Measurements from ENCODE around the gene PTOV1.

PTOV1 gene

DNA sequence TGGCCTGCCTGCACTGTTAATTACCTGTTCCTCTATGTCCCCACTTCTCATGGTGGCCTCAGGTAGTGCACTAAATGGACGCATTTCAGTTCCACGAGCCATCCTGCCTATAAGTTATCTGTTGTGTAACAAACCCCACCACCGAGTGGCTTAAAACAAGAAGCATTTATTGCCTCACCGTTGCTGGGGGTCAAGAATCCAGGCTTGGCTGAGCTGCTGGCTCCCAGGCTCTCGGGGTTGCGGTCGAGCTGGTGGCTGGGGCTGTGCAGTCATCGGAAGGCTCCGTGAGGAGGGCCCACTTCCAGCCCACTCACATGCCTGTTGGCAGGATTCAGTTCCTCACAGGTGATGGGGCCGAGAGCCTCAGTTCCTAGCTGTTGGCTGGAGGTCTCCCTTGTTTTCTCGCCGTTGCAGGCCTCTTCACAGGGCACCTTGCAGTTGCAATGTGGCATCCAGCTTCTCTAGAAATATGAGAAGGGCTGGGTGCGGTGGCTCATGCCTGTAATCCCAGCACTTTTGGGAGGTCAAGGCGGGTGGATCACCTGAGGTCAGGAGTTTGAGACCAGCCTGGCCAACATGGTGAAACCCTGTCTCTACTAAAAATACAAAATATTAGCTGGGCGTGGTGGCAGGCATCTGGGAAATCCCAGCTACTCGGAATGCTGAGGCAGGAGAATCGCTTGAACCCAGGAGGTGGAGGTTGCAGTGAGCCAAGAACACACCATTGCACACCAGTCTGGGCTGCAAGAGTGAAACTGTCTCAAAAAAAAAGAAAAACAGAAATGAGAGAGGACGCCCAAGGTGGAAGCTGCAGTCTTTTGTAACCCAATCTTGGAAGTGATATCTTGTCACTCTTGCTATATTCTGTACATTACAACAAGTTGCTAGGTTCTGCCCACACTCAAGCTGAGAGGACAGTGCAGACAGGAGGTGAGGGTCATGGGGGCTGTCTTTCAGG lies 6.5 kb upstream of the PTOV1 start:
- DNase-seq (ENCODE audit: low read depth): no peak

DNA sequence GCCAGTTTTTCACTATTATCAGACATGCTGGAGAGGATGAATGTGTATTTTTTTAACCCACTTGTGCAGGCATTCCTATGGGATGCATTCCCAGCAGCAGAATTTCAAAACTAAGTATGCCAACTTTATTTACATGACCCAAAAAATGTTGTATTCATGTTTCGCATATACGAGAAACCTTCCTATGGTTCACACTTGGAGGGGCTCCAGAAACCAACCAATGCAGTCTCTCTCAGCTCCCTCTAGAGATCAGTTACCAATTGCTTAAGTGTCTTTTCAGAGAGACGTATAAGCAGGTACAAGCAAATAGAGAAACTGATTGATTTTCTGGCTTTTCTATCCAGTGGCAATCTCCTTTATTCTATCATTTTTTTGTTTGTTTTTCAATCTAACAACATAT lies 5.5 kb upstream of the PTOV1 start:
- no peak for DNase-seq (ENCODE audit: low read depth)

DNA sequence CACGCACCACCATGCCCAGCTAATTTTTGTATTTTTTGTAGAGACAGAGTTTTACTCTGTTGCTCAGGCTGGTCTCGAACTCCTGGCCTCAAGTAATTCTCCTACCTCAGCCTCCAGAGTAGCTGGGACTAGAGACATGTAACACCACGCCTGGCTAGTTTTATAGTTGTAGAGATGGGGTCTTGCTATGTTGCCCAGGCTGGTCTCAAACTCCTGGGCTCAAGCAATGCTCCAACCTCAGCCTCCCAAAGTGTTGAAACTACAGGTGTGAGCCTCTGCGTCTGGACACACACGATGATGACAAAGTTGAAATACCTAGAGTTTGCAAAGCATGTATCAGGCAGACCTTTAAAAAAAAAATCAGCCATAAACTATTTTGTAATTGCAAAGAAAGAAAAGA lies 4.6 kb upstream of the PTOV1 start:
- DNase-seq (ENCODE audit: low read depth): no peak

DNA sequence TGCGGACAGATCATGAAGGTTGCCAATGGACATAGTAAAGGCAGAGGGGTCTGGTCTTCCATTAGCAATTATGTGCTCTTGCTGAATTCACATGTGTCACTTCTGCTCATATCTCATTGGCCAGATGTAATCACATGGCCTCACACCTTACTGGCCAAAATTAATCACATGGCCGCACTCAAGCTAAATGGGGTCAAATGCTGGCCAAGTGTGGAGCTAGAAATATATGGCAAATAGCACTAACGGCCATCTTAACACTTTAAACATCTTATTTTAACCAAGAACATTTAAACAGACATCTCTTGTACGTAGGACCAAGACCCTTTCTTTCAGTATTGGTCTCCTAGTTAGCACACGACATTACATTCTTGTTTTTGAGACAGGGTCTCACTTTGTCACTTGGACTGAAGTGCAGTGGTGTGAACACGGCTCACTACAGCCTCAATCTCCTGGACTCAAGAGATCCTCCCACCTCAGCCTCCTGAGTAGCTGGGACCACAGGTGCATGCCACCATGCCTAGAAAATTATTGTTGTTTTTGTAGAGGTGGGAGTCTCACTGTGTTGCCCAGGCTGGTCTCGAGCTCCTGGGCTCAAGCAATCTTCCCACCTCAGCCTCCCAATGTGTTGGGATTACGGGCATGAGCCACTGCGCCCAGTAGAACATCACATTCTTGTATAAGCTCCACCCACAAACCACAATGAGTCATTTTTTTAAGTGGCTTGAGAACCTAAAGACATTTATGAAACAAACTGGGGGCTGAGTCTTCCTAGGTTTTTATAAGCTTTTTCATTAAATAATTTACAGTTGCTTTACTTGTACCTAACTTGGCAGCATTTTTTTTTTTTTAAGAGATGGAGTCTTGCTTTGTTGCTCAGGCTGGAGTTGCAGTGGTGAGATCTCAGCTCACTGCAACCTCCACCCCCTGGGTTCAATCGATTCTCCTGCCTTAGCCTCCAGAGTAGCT lies 2.9 kb upstream of the PTOV1 start:
- DNase-seq (ENCODE audit: low read depth): peak; percentile 61

DNA sequence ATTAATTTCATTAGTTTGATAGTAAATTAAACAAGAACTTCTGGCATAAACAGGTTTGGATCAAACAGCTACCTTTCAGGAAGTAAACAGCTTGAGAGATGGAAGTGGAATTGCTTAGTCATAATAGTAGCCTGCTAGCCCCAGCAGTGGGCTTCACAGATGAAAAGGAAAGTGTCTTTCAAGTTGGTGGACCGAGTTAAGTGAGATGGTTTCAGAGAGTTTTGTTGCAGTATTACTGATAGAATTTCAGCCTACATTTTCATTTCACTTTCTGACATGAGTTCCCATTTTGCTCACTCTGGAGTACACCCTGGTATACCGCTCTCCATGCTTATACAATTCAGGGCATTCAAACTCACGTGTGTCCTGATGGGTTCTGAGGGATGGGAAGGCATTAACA lies 2.0 kb upstream of the PTOV1 start:
- DNase-seq (ENCODE audit: low read depth): no peak

DNA sequence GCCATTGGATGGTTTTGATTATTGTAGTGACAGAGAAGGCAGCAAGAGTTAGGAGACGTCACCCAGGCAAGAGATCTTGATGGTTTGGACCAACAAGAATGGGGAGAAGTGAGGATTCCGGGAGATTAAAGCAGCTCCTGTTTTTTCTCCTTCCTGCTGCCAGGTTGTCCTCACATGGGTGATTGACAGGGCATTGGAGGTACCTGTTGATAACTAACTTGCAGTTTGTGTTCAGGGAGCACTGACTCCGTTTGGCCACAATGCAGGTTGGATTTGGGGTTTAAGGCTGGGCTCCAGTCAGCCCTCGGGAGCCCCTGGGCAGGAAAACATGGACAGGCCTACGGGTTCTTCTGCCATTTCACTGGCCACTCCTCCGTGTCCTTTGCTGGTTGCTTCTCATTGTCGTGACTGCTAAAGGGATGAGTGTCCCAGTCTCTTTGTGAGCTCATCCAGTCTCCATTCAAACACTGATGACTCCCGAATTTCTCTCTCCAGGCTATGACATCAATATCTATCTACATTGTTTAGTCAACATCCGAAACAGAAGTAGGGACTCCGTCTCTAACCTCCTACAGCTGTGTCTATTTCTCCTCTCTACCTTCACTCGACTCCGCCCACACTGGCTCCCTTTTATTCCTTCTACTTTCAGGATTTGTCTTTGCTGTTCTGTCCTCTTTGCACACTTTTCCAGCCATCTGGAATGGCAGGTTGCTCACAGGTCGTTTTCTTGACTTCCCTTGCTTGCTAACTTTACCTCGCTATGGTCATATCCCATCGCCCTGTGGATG lies 1.3 kb upstream of the PTOV1 start:
- no peak for DNase-seq (ENCODE audit: low read depth)

DNA sequence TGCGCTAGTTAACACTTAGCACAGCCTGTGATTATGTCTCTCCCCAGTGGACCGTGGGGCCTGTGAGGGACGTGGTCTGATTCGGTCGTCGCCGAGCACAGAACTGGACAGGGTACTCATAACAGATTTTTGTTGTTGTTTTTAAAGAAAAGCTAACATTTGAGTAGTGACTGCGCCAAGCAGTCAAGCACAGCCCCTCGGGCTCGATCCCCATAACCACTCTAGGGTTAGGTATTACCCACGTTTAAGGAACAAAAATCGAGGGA lies 805 bp upstream of the PTOV1 start:
- no peak for DNase-seq (ENCODE audit: low read depth)

DNA sequence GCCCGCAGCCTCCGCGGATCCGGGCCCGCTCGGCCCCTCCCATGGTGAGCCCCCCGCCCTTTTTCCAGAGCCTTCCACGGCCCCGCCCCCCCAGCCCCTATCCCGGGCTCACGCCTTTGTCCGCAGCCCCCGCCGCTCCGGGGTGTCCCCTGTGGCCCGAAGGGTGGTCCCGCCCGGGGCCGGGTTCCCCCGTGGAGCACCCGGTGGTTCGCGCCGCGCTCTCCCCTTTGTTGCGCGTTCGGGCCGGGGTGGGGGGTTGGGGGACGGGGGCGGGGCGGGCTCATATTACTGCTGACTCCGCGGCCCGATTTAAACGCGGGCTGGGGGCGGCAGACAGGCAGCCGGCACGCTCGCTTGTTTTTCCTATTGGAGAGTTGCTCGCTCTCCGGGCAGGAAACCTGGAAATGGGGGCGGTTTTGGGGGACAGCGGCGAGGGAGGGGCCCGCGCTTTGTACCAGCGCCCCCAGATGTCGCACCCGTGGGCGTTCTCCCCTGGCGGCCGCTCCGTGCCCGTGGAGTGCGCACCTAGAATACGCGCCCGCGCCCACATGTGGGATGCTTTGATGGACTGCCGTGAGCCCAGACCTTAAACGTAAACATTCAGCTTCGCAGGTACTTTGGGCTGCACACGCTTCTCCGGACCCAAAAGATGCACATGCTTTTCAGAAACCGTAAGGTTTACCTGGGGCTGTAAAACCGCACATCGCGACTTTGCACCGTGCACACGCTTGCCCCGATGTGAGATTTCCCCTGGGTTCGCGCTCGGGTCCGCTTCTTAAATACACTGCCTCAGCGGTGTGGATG lies 699 bp downstream of the PTOV1 start:
- DNase-seq (ENCODE audit: low read depth): no peak

DNA sequence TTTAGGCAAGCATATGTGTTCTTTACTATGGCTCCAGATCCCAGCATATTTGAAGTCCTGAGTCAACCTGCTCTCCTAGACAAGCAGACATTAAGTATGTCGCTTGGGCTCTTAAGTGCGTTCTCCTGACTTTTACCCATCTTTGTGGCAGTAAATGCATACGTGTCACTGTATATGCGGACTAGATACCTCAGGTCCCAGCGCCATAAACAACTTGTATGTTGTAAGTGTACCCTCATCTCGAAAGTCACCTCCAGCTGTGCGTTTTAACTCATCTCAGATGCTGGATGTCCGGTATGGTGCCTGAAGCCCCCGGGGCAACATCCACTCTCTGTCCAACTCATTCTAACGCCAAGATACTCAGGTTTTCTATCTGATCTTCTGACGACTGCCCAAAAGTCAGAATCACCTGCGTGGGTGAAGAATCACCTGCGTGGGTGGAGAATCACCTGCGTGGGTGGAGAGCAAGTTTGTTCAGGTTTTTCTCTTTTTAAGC lies 1.7 kb downstream of the PTOV1 start:
- no peak for DNase-seq (ENCODE audit: low read depth)

DNA sequence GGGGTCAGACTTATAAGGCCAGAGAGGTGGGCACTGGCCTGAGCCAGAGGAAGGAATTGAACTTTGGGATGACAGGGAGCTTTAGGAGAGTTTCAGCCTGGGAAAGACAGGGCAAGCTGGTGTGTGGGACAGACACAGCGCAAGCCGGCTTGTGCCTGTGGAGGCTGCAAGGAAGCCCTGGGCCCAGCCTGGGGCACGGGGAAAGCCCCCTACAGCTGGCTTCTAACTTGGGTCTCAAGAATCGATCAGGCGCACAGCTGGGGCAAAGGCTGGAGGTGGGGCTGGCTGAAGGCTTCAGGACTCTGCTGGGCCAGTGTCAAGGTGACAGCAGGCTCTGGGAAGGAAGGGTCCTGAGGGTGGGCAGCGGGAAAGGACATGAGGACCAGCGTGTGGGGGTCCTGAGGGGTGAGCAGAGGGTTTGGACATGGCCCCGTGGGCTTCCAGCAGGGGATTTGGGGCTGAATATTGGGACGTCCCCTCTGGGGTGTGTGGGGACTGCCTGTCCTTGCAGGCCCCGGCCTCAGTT lies 3.0 kb downstream of the PTOV1 start:
- no peak for DNase-seq (ENCODE audit: low read depth)

DNA sequence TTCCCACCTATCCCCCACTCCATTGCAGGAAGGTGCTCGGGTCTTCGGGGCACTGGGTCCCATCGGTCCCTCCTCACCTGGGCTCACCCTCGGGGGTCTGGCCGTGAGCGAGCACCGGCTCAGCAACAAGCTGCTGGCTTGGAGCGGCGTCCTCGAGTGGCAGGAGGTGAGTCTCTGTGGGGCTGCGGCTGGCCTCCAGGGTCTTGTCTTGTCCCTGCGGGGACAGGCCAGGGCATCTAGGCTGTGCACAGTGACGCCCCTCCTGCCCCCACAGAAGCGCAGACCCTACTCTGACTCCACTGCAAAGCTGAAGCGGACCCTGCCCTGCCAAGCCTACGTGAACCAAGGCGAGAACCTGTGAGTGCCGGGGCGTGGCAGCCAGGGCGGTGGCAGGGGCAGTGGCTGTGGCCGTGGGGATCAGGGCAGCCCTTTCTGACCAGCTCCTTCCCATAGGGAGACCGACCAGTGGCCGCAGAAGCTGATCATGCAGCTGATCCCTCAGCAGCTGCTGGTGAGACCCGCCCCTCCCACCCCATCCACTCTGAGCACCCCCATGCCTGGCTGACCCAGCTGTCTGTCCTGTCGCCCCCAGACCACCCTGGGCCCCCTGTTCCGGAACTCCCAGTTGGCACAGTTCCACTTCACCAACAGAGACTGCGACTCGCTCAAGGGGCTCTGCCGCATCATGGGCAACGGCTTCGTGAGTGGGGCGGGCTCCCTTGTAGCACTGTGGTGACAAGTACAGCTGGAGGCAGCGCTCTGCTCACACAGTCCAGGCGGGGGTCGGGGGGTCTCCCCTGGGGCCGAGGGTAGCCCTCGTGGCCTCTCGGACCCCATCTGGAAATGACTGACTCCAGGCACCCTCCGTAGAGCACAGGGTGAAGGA lies 3.7 kb downstream of the PTOV1 start:
- DNase-seq (ENCODE audit: low read depth): no peak

DNA sequence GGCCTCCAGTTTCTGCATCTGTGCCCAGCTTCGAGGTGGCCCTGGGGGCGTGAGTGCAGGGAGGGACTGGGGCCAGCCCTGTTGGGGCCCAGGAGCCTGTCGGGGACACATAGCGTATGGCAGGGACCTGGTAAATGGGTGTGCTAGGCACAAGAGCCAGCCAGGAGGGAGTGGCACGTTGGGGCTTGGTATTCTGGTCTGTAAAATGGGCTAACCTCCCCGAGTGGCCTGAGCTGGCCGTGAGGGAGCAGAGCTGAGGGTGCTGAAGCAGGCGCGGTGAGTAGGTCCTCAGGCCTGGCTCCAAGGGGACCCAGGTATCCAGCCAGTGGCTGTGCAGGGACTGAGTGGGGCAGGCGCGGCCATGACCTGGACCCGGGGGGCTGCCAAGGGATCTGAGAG lies 4.3 kb downstream of the PTOV1 start:
- no peak for DNase-seq (ENCODE audit: low read depth)

DNA sequence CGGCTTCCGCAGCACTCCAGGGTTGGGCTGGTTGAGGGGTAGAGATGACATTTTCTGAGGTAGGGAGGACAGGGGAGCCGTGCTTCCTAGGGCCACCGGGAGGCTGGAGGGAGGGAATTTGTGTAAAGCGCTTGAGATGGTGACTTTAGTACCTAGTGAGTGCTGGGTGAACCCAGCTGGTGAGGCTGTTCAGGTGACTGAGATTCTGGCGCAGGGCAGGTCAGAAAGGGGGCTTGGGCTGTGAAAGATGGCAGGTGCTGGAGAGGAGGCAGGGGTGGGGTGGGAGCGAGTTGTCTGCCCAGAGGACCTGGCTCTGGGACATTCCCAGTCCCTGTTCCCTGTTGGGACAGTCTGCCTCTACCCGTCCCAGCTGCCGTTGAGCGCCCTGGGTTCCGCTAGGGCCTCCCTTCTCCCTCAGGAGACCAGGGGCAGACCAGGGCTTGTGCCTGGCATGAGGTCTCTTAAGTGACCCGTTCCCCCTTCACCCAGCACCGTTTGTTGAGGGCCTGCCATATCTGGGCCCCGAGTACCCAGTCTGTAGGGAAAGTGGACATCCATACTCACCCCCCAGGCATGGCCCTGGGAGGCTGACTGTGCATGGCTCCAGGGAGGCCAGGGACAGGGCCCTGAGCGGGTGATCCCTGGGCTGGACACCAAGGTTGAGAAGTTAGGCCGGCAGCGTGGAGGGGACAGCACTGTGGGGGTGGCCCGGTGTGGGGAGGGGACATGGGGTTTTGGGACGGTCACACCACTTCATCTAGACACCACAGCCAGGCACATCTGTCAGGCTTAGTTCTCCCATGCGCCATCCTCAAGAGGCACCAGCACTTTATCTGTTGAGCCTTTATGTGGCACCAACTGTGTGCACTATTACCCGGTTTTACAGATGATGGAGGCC lies 5.0 kb downstream of the PTOV1 start:
- no peak for DNase-seq (ENCODE audit: low read depth)

DNA sequence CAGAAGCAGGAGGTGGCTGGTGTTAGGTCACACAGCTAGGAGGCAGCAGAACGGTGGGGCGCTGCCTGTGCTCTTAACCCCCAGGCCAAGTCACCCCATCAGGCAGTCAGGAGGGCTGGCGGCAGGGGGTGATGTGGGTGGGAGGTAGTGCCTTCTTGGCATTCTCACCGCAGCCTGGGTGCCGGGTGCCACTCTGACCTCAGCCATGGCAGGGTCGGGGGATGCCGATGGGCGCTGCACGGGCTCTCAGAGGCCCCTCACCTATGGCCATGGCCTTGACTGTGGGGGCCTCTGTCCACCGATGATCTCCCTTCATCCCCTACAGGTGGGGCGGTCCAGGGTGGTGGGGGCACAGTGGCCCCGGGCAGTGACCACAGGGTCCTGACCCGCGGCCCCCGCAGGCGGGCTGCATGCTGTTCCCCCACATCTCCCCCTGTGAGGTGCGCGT lies 5.6 kb downstream of the PTOV1 start:
- DNase-seq (ENCODE audit: low read depth): no peak

DNA sequence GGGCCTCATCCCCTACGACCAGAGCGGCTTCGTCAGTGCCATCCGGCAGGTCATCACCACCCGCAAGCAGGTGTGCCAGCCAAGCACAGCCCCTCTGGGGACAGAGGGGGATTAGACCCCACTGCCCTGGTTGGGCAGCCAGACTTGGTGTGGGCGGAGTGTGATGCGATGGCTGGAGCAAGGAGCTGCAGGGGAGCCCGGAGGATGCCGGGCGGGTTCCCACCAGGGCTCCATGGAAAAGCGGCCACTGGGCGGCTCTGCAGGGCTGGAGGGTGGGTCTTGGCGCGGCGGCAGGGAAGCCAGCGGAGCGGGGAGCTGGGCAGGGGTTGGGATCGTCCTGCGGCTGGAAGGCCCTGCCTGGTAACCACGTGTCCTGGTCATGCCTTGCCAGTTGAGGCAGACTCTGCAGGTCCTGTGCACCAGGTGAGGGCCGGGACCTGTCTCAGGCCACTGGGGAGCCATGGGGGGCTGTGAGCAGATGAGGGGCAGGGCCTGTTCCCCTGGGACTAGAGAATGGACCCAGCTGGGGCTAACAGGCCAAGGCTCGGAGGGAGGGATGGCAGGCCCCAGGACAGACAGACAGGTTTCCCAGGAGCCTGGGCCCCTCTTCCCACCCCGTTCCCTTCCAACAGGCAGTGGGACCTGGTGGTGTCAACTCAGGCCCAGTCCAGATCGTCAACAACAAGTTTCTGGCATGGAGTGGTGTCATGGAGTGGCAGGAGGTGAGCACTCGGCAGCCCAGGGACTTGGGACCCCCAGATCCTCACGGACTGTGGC lies 6.3 kb downstream of the PTOV1 start:
- no peak for DNase-seq (ENCODE audit: low read depth)

DNA sequence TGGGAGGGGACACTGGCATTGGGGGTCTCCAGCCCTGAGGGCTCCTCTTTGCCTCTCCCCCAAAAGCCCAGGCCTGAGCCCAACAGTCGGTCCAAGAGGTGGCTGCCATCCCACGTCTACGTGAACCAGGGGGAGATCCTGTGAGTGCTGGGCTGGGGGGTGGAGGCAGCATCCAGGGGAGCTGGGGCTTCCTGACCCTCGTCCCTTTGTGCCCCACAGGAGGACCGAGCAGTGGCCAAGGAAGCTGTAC lies 6.8 kb downstream of the PTOV1 start:
- DNase-seq (ENCODE audit: low read depth): no peak

DNA sequence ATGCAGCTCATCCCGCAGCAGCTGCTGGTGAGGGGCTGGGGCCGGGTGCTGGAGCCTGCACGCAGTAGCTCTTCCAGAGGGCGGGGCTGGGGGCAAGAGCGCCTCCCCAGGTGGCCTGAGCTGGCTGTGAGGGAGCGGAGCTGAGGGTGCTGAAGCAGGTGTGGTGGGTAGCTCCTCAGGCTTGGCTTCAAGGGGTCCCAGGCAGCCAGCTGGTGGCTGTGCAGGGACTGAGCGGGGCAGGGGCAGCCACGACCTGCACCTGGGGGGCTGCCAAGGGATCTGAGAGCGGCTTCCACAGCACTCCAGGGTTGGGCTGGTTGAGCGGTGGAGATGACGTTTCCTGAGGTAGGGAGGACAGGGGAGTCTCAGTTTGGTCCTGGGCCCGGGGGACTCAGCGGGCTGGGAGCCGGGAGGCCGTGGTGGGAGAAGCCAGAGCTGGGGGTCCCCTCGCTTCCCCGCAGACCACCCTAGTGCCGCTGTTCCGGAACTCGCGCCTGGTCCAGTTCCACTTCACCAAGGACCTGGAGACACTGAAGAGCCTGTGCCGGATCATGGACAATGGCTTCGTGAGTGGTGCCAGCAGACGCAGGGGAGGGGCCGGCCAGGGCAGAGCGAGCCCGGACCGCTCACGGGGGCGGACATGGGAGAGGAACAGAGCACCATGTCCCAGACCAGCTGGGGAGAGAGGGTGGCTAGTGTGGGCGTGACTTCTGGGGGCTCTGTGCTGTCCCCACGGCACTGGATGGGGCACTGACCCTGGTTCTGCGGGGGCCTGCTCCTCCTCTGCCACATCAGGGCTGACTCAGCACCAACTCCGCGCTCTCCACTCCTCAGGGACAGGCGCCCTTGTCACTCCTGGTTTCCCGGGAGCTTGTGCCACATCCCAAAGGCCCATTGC lies 7.4 kb downstream of the PTOV1 start:
- DNase-seq (ENCODE audit: low read depth): no peak

Measured in GM04504 (cell line).